ENCODE data around the gene TMEM126A.
"Not testable (repeated sequence)": the region's sequence is repeated elsewhere in the genome, so short reads cannot be mapped to it uniquely, and the experiment has no call there.

TMEM126A gene

DNA sequence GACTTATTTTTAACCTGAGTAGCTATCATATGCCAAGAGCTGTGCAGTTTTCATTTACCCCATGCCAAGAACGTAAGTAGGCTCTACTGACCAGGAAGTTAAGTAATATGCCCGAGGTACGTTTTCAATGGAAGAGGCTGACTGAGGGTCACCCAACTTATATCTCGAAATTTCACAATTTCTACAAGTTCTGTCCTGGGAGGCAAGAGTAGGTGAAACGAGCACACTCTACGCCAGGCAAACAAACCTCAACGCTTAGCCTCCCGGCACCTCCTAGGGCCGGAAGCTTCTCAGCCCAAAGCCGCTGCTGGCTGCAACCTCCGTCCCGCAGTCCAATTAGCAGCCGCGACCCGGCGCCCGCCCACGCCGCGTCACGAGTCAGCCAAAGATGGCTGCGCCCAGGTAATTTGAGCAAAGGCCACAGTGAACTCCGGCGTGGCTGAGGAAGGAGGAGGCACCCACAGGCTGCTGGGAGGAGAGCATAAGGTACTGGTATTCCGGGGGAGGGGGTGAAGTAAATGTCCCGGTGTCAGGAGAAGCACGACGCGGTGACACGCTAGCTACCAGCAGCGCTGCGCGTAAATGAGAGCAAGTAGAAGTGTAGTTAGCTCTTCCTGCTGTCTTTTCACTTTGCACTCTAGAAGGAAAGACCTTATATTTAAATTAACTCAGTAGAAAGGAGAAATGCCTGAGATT lies at the start of gene TMEM126A:
TMEM126A (plus strand) TSS at position 364 of the 696 bp plus-strand sequence. CDS start 2,289 bp downstream, outside the sequence.
- H3K4me1 Mint-ChIP-seq (ENCODE audit: low read depth) = peaks cover 6% of the 10 kb centered on the region

DNA sequence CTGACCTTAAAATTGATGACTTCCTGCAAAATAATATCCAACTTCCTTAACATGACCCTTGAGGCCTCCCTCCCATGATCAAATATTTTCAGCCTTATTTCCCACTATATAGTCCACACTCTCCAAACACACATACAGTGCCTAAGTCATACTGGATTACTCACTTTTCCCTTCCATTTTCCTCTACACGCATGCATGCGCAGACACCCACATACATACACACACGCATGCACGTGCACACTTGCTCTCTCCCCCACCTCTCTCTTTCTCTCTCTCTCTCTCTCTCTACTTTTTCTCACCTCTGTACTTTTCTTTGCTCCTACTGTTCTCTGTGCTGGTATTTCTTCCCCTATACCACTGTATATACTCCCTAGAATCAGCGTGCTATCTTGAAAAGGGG lies 48.7 kb upstream of the TMEM126A start:
- Mint-ChIP-seq H3K4me3 (no peak overlapping the region), H3K27me3 (no peaks in the 10 kb centered on the region), H3K27ac (no peak overlapping the region), H3K4me1 (ENCODE audit: low read depth) (peaks cover 15% of the 10 kb centered on the region), H3K9me3 (no peaks in the 10 kb centered on the region), H3K36me3 (ENCODE audit: low read depth) (no peaks in the 10 kb centered on the region)
- intact Hi-C loops (cut with micrococcal nuclease) = loop anchor here (5.0 to 10.0 kb wide), 2 partner anchors 258 to 814 kb away; partner anchors contain the start of gene CCDC83

More for the DNA sequence above, at the start of gene TMEM126A:
- peaks cover 24% of the 10 kb centered on the region for H3K36me3 Mint-ChIP-seq (ENCODE audit: low read depth)
- peak within 1 kb of the TSS; percentile 88 for H3K27ac Mint-ChIP-seq
- H3K4me3 Mint-ChIP-seq = peak within 1 kb of the TSS; percentile 95
- intact Hi-C loops (cut with micrococcal nuclease) = loop anchor here (1.0 to 2.0 kb wide), 3 partner anchors 17 to 655 kb away; partner anchors contain the start of genes HIKESHI and TMEM126B
- no peaks in the 10 kb centered on the region for H3K9me3 Mint-ChIP-seq
- peaks cover 23% of the 10 kb centered on the region for H3K27me3 Mint-ChIP-seq

DNA sequence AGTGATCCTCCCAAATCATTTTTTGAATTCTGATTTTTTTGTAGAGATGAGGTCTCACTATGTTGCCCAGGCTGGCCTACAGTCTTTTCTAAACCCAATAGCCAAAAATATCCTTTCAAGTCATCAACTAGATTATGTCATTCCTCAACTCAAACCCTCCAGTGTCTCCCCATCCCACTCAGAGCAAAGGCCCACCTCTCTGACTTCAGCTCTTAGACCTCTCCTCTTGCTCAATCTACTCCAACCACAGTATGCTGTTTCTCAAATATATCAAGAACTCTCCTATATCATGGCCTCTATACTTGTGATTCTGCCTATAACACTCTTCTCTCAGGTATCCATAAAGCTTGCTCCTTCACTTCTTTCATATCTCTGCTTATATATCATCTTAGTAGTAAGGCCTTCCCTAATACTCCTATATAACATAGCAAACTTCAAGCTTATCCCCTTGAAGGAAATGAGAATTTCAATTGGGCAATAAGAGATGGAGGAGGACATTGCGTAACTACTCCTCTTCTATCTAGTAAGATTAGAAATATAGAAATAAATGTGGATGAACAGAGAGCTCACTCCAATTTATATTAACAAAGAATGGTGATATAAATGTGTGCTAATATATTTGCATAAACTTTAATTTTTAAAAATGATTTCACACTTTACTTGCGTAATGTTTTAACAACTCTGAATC lies 45.1 kb upstream of the TMEM126A start:
- Mint-ChIP-seq H3K27ac (no peak overlapping the region), H3K4me3 (no peak overlapping the region)

GRCh38 chr11:85603220-85603619 lies 44.5 kb upstream of the TMEM126A start:
- H3K36me3 Mint-ChIP-seq (ENCODE audit: low read depth) = no peaks in the 10 kb centered on the region
- peaks cover 15% of the 10 kb centered on the region for H3K4me1 Mint-ChIP-seq (ENCODE audit: low read depth)
- intact Hi-C loops (cut with micrococcal nuclease) = no loop called here
- no peak overlapping the region for H3K4me3 Mint-ChIP-seq
- no peak overlapping the region for H3K27ac Mint-ChIP-seq
- H3K9me3 Mint-ChIP-seq = no peaks in the 10 kb centered on the region
- H3K27me3 Mint-ChIP-seq = no peaks in the 10 kb centered on the region

More for the DNA sequence above, 45.1 kb upstream of the TMEM126A start:
- H3K36me3 Mint-ChIP-seq (ENCODE audit: low read depth) = no peaks in the 10 kb centered on the region
- peaks cover 15% of the 10 kb centered on the region for H3K4me1 Mint-ChIP-seq (ENCODE audit: low read depth)
- H3K9me3 Mint-ChIP-seq = no peaks in the 10 kb centered on the region
- no peaks in the 10 kb centered on the region for H3K27me3 Mint-ChIP-seq
- intact Hi-C loops (cut with micrococcal nuclease) = no loop called here

DNA sequence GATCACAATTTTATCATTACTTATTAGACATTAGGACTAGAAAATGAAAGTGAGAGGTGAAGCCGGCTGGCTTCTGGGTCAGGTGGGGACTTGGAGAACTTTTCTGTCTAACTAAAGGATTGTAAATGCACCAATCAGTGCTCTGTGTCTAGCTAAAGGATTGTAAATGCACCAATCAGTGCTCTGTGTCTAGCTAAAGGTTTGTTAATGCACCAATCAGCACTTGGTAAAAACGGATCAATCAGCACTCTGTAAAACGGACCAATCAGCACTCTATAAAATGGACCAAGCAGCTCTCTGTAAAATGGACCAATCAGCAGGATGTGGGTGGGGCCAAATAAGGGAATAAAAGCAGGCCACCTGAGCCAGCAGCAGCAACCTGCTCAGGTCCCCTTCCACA lies 41.5 kb upstream of the TMEM126A start:
- H3K4me1 Mint-ChIP-seq (ENCODE audit: low read depth); H3K36me3 Mint-ChIP-seq (ENCODE audit: low read depth); intact Hi-C loops (cut with micrococcal nuclease); H3K27me3 Mint-ChIP-seq; H3K27ac Mint-ChIP-seq; H3K9me3 Mint-ChIP-seq; H3K4me3 Mint-ChIP-seq: not testable (repeated sequence)

GRCh38 chr11:85608621-85609020 lies 39.1 kb upstream of the TMEM126A start:
- H3K4me3 Mint-ChIP-seq; H3K27me3 Mint-ChIP-seq; H3K27ac Mint-ChIP-seq; H3K9me3 Mint-ChIP-seq; intact Hi-C loops (cut with micrococcal nuclease); H3K36me3 Mint-ChIP-seq (ENCODE audit: low read depth); H3K4me1 Mint-ChIP-seq (ENCODE audit: low read depth): not testable (repeated sequence)

DNA sequence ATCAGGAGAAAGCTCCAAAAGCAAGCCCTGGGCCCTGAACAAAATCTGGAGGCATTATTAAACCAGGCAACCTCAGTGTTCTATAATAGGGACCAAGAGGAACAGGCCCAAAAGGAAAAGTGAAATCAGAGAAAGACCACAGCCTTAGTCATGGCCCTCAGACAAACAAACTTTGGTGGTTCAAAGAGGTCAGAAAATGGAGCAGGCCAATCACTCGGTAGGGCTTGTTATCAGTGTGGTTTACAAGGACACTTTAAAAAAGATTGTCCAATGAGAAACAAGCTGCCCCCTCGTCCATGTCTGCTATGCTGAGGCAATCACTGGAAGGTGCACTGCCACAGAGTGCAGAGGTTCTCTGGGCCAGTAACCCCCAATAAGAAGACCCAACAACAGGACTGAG lies 38.5 kb upstream of the TMEM126A start:
- H3K4me1 Mint-ChIP-seq (ENCODE audit: low read depth); H3K27me3 Mint-ChIP-seq; intact Hi-C loops (cut with micrococcal nuclease); H3K27ac Mint-ChIP-seq; H3K4me3 Mint-ChIP-seq; H3K9me3 Mint-ChIP-seq; H3K36me3 Mint-ChIP-seq (ENCODE audit: low read depth): not testable (repeated sequence)

GRCh38 chr11:85611643-85612042 lies 36.1 kb upstream of the TMEM126A start:
- intact Hi-C loops (cut with micrococcal nuclease); H3K4me1 Mint-ChIP-seq (ENCODE audit: low read depth); H3K9me3 Mint-ChIP-seq; H3K4me3 Mint-ChIP-seq; H3K36me3 Mint-ChIP-seq (ENCODE audit: low read depth); H3K27me3 Mint-ChIP-seq: not testable (repeated sequence)
- H3K27ac Mint-ChIP-seq = peak overlapping the region; percentile 5

GRCh38 chr11:85619499-85619898 lies 28.3 kb upstream of the TMEM126A start:
- H3K27ac Mint-ChIP-seq = no peak overlapping the region
- no peak overlapping the region for H3K4me3 Mint-ChIP-seq
- intact Hi-C loops (cut with micrococcal nuclease) = no loop called here
- no peaks in the 10 kb centered on the region for H3K4me1 Mint-ChIP-seq (ENCODE audit: low read depth)
- no peaks in the 10 kb centered on the region for H3K27me3 Mint-ChIP-seq
- H3K9me3 Mint-ChIP-seq = no peaks in the 10 kb centered on the region
- no peaks in the 10 kb centered on the region for H3K36me3 Mint-ChIP-seq (ENCODE audit: low read depth)

DNA sequence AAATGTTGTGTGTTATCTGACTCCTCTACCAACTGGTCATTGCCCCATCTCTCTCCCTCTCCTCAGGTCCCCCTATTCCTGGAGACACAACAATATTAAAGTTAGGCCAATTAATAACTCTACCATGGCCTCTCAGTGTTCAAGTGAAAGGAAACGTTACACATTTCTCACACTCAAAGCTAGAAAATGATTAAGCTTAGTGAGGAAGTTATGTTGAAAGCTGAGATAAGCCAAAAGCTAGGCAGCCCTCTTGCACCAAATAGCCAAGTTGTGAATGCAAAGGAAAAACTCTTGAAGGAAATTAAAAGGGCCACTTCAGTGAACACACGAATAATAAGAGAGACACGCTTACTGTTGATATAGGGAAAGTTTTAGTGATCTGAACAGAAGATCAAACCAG lies 27.5 kb upstream of the TMEM126A start:
- H3K9me3 Mint-ChIP-seq = no peaks in the 10 kb centered on the region

DNA sequence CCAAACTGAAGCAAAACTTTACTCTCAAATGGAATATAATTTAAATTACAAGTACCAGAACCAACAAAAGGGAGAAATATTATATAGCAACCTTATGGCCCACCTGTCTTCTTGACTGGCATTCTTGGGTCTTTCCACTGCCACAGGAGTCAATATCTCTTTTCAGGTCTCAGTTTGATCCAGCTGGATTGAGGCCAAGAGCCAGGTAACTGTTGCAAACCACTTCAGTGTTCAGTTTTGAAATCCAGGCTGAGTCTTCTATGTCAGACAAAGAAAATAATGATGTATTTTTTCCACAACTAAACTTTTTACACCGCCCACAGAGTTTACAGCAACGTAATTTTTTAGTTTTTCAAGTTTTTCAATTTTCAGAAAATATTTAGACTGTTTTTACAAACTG lies 21.3 kb upstream of the TMEM126A start:
- Mint-ChIP-seq H3K4me3 (no peak overlapping the region), H3K9me3 (no peaks in the 10 kb centered on the region), H3K27me3 (peaks cover 2% of the 10 kb centered on the region), H3K36me3 (ENCODE audit: low read depth) (peaks cover 27% of the 10 kb centered on the region), H3K4me1 (ENCODE audit: low read depth) (peaks cover 21% of the 10 kb centered on the region), H3K27ac (no peak overlapping the region)
- intact Hi-C loops (cut with micrococcal nuclease) = loop anchor here (10.0 kb wide), 1 partner anchor 678 kb away; the partner anchor contains the start of gene HIKESHI

More for the DNA sequence above, 27.5 kb upstream of the TMEM126A start:
- H3K36me3 Mint-ChIP-seq (ENCODE audit: low read depth) = no peaks in the 10 kb centered on the region
- intact Hi-C loops (cut with micrococcal nuclease) = loop anchor here (10.0 kb wide), 1 partner anchor 685 kb away; the partner anchor contains the start of gene HIKESHI
- H3K4me1 Mint-ChIP-seq (ENCODE audit: low read depth) = no peaks in the 10 kb centered on the region
- no peak overlapping the region for H3K27ac Mint-ChIP-seq
- H3K4me3 Mint-ChIP-seq = no peak overlapping the region
- peaks cover 2% of the 10 kb centered on the region for H3K27me3 Mint-ChIP-seq

DNA sequence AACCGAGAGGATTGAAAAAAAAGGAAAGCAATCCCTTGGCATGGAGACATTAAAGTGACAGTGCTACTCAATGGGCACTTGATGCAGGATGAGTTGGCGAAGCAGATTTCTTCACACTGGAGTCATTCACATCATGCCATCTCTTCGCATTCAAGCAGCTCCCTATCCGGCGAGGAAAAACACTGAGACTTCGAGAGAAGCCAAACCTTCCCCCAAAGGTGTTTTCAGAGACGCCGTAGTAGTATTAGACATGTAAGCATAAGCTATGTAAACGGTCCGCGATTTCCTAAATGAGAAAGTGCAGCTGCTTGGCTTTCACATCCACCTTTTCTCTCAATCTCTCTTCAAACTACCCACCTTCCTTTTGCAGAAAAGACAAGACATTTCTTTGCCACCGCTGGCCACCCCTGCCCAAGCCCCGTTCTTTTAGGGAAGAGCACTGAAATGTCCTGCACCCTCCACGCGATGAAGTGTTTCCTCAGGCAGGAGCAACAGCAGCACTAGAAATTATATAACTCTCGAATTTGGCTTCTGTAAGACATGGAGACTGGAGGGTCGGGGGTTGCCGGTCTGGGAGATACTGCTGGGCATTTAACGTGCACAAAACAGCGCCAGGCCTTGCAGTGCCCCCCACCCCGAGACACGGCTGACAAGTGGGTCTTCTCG lies 20.3 kb upstream of the TMEM126A start, which contains the start of gene DLG2:
DLG2 (minus strand) TSS at position 13 of the 666 bp plus-strand sequence.
- peak within 1 kb of the TSS; percentile 93 for H3K27ac Mint-ChIP-seq
- intact Hi-C loops (cut with micrococcal nuclease) = loop anchor here (10.0 kb wide), 1 partner anchor 677 kb away; the partner anchor contains the start of gene HIKESHI
- H3K27me3 Mint-ChIP-seq = peaks cover 2% of the 10 kb centered on the region
- H3K36me3 Mint-ChIP-seq (ENCODE audit: low read depth) = peaks cover 34% of the 10 kb centered on the region
- peak within 1 kb of the TSS; percentile 95 for H3K4me3 Mint-ChIP-seq
- H3K4me1 Mint-ChIP-seq (ENCODE audit: low read depth) = peaks cover 21% of the 10 kb centered on the region
- no peaks in the 10 kb centered on the region for H3K9me3 Mint-ChIP-seq

- Mint-ChIP-seq H3K4me1 (ENCODE audit: low read depth) (peaks cover 21% of the 10 kb centered on the region), H3K27me3 (peaks cover 2% of the 10 kb centered on the region), H3K9me3 (no peaks in the 10 kb centered on the region), H3K27ac (peak within 1 kb of the TSS; percentile 93), H3K36me3 (ENCODE audit: low read depth) (peaks cover 34% of the 10 kb centered on the region), H3K4me3 (peak within 1 kb of the TSS; percentile 95)
- intact Hi-C loops (cut with micrococcal nuclease) = loop anchor here (1.0 to 10.0 kb wide), 3 partner anchors 19 to 677 kb away; partner anchors contain the start of genes HIKESHI and TMEM126A
Observed at GRCh38 chr11:85627998-85628770, 19.6 kb upstream of the TMEM126A start, which contains the start of gene TMEM126B. TSS of gene TMEM126B (plus strand) at chr11:85628593. CDS start at chr11:85628608, 15 bp downstream.

All from dendritic cell treated with granulocyte-macrophage colony-stimulating factor and Interleukin-4, amounts not matched to agents 40 ng/mL and 50 ng/mL, for 4 days (primary cell).